22Rv1 (cell line): Measurements from ENCODE around the gene DNAJB8.

ENCODE experiments used
- ZFX ChIP-seq: fragments of 450-650 bp; IDR thresholded peaks from 2 replicates; pipeline ENCODE4 v1.6.1; 2017; ENCODE audit warnings: antibody characterized with exemption, borderline replicate concordance
- TF ChIP-seq, protein P1 (sequence below): fragments of 450-650 bp; IDR thresholded peaks from 2 replicates; pipeline ENCODE4 v1.5.1; 2017; ENCODE audit warnings: mild to moderate bottlenecking

DNA sequence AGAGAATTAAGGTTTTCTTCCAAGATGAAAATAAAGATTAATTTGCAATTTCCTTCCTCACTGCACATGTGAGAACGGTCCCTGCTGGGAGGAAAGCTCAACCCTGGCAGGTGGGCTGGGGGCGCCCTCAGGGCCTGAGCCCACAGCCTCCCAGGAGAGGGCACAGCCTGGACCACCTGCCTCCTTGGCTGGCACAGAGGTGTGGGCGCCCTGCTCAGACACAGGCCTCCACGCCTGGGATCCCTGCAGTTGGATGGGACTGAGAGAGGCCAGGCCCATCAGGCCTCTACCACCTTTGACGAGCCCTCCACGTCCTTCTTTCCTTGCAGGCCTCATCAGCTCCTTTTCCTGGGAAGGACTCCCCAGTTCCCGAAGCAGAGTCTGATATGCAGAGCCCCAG, 46.4 kb downstream of the DNAJB8 start:
- TF ChIP-seq, protein P1, sequence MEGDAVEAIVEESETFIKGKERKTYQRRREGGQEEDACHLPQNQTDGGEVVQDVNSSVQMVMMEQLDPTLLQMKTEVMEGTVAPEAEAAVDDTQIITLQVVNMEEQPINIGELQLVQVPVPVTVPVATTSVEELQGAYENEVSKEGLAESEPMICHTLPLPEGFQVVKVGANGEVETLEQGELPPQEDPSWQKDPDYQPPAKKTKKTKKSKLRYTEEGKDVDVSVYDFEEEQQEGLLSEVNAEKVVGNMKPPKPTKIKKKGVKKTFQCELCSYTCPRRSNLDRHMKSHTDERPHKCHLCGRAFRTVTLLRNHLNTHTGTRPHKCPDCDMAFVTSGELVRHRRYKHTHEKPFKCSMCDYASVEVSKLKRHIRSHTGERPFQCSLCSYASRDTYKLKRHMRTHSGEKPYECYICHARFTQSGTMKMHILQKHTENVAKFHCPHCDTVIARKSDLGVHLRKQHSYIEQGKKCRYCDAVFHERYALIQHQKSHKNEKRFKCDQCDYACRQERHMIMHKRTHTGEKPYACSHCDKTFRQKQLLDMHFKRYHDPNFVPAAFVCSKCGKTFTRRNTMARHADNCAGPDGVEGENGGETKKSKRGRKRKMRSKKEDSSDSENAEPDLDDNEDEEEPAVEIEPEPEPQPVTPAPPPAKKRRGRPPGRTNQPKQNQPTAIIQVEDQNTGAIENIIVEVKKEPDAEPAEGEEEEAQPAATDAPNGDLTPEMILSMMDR: no peak
- TF ChIP-seq ZFX: no peak
